DMS79 (cell line): ENCODE results near the gene CSNK1D.

Experiments
- DNase-seq: peaks from one replicate; lab custom pipeline; 2025; lab: John Stamatoyannopoulos, UW

CSNK1D gene

GRCh38 chr17:82295472-82295814 is 21.9 kb upstream of the CSNK1D start:
- no peak for DNase-seq

GRCh38 chr17:82294064-82294773 is 20.7 kb upstream of the CSNK1D start:
- DNase-seq: no peak

GRCh38 chr17:82292251-82293154 is 19.0 kb upstream of the CSNK1D start:
- peak; percentile 88 for DNase-seq

- DNase-seq: no peak
These were observed 18.2 kb upstream of the CSNK1D start for GRCh38 chr17:82291582-82292250.

GRCh38 chr17:82287868-82288801 is 14.6 kb upstream of the CSNK1D start:
- DNase-seq: no peak

- no peak for DNase-seq
These were observed 13.7 kb upstream of the CSNK1D start for GRCh38 chr17:82287013-82287867.

- DNase-seq: no peak
These were observed 11.6 kb upstream of the CSNK1D start for GRCh38 chr17:82285141-82285540.

- peak; percentile 30 for DNase-seq
These were observed 9.8 kb upstream of the CSNK1D start for GRCh38 chr17:82283208-82283749.

- DNase-seq: no peak
These were observed 9.0 kb upstream of the CSNK1D start for GRCh38 chr17:82282239-82283207.

GRCh38 chr17:82281502-82282238 is 8.2 kb upstream of the CSNK1D start:
- no peak for DNase-seq

- DNase-seq: no peak
These were observed 7.6 kb upstream of the CSNK1D start for GRCh38 chr17:82281076-82281475.

- DNase-seq: no peak
These were observed 7.0 kb upstream of the CSNK1D start for GRCh38 chr17:82280537-82280936.

- DNase-seq: no peak
These were observed 5.4 kb upstream of the CSNK1D start for GRCh38 chr17:82278786-82279391.

GRCh38 chr17:82278308-82278707 is 4.8 kb upstream of the CSNK1D start:
- DNase-seq: no peak

GRCh38 chr17:82277851-82278250 is 4.4 kb upstream of the CSNK1D start:
- no peak for DNase-seq

- DNase-seq: no peak
These were observed 3.4 kb upstream of the CSNK1D start for GRCh38 chr17:82276938-82277337.

GRCh38 chr17:82275326-82275725 is 1.8 kb upstream of the CSNK1D start:
- no peak for DNase-seq
